ENCODE data around the gene HMGXB4.

HMGXB4 gene

GRCh38 chr22:35311551-35311999, 54.3 kb downstream of the HMGXB4 start:
- no peak for DNase-seq

- peak; percentile 49 for DNase-seq
Observed at GRCh38 chr22:35312198-35313059, 55.1 kb downstream of the HMGXB4 start.

GRCh38 chr22:35313311-35314121, 56.2 kb downstream of the HMGXB4 start:
- DNase-seq, result peak; percentile 81

- no peak for DNase-seq
Observed at GRCh38 chr22:35314161-35314942, 57.1 kb downstream of the HMGXB4 start.

GRCh38 chr22:35315141-35315854, 58.0 kb downstream of the HMGXB4 start:
- no peak for DNase-seq

GRCh38 chr22:35315855-35316745, 58.8 kb downstream of the HMGXB4 start:
- DNase-seq, result no peak

- no peak for DNase-seq
Observed at GRCh38 chr22:35316751-35317150, 59.5 kb downstream of the HMGXB4 start.

GRCh38 chr22:35317680-35318290, 60.5 kb downstream of the HMGXB4 start:
- no peak for DNase-seq

- DNase-seq, result no peak
Observed at GRCh38 chr22:35318346-35319215, 61.3 kb downstream of the HMGXB4 start.

- DNase-seq, result no peak
Observed at GRCh38 chr22:35319244-35319985, 62.1 kb downstream of the HMGXB4 start.

GRCh38 chr22:35322126-35322525, 64.8 kb downstream of the HMGXB4 start:
- no peak for DNase-seq

GRCh38 chr22:35322893-35323292, 65.6 kb downstream of the HMGXB4 start:
- no peak for DNase-seq

- DNase-seq, result no peak
Observed at GRCh38 chr22:35323305-35323704, 66.0 kb downstream of the HMGXB4 start.

GRCh38 chr22:35324067-35324466, 66.8 kb downstream of the HMGXB4 start:
- DNase-seq, result no peak

- no peak for DNase-seq
Observed at GRCh38 chr22:35324762-35325161, 67.5 kb downstream of the HMGXB4 start.

- no peak for DNase-seq
Observed at GRCh38 chr22:35325209-35325608, 67.9 kb downstream of the HMGXB4 start.

- DNase-seq, result no peak
Observed at GRCh38 chr22:35326854-35327562, 69.7 kb downstream of the HMGXB4 start.

All from fibroblast of upper back skin (primary cell).